Omental fat pad (tissue), 4 donors: Measurements from ENCODE around the gene C2orf92. TPM values are rescaled to one million over a fixed set of nuclear protein-coding genes. Genes with fewer than 3 reads are reported as not detected.

ENCODE experiments used
- ATAC-seq: fragments of 150-250 bp; one replicate; pipeline ENCODE4 v1.9.1; 2016; ENCODE audit warnings: mild to moderate bottlenecking, moderate library complexity; ENCODE audit not compliant: low FRiP score
- DNase-seq: peaks from one replicate; pipeline ENCODE4 v3.0.0-alpha.2; 2019; ENCODE audit warnings: low spot score
- total RNA-seq, 4 donors: library from RNA; depleted of rRNA; stranded (reverse); fragments of >200 nt; gene quantifications; one replicate each; pipeline ENCODE4 v1.1.0, GENCODE V29; 2016
- TF ChIP-seq, protein P1 (sequence below), 3 donors: fragments of 450-650 bp; IDR thresholded peaks; one replicate each; pipeline ENCODE4 v1.5.1; 2016 to 2017; ENCODE audit warnings: antibody characterized with exemption in 3 of 3, mild to moderate bottlenecking in 3 of 3, moderate library complexity in 2 of 3

Gene C2orf92
- total RNA-seq, 4 donors from 2014 or later: 4.8 to 17.8 (median 10.4) TPM

DNA sequence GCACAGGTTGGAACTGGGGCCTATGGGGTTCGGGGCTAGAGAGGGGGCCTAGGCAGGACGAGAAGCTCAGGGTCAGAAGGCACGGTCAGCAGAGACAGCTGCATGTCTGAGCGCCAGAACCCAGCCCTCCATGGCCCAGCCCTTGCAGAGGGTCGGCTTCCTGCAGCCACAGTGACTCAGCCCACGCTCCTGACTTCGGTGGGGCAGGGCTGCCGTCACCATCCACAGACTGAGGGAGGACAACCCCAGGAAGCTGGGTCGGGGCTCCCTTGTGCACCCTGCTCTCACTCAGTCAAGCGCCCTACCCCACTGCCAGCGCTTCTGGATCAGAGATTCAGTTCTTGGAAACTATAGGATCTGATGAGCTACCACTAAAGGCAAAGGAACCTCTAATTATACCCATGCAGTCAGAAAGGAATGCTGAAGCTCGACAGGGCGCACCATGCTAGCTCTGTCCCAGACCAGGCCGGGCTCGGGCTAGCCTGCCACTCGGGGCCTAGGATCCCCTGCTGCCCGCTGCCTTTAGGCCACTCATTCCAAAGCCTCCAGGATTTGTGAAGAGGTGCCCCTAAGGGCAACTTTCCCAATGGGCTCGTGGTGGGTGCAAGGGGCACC, 8.6 kb upstream of the C2orf92 start:
- TF ChIP-seq, protein P1, sequence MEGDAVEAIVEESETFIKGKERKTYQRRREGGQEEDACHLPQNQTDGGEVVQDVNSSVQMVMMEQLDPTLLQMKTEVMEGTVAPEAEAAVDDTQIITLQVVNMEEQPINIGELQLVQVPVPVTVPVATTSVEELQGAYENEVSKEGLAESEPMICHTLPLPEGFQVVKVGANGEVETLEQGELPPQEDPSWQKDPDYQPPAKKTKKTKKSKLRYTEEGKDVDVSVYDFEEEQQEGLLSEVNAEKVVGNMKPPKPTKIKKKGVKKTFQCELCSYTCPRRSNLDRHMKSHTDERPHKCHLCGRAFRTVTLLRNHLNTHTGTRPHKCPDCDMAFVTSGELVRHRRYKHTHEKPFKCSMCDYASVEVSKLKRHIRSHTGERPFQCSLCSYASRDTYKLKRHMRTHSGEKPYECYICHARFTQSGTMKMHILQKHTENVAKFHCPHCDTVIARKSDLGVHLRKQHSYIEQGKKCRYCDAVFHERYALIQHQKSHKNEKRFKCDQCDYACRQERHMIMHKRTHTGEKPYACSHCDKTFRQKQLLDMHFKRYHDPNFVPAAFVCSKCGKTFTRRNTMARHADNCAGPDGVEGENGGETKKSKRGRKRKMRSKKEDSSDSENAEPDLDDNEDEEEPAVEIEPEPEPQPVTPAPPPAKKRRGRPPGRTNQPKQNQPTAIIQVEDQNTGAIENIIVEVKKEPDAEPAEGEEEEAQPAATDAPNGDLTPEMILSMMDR (IDR thresholded peaks at IDR 0.05): no peak
- ATAC-seq: no peak
- no peak for DNase-seq

DNA sequence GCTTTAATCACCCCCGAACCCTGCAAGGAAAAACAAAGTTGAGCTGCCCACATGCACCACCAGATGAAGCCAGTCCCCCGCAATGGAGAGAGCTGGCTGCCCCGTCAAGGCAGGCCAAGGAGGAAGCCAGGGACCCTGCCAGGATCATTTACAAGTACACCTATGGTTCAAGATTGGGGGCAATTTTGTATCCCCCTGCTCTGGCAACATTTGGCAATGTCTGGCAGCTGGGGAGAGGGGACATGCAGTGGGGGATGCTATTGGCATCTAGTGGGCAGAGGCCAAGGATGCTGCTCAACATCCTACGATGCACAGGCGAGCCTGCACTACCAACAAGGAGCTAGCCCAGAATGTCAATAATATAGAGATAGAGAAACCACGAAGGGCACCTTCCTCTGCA, 7.6 kb upstream of the C2orf92 start:
- ATAC-seq (no peak), DNase-seq (no peak)
- TF ChIP-seq, protein P1 (IDR thresholded peaks at IDR 0.05): no peak

DNA sequence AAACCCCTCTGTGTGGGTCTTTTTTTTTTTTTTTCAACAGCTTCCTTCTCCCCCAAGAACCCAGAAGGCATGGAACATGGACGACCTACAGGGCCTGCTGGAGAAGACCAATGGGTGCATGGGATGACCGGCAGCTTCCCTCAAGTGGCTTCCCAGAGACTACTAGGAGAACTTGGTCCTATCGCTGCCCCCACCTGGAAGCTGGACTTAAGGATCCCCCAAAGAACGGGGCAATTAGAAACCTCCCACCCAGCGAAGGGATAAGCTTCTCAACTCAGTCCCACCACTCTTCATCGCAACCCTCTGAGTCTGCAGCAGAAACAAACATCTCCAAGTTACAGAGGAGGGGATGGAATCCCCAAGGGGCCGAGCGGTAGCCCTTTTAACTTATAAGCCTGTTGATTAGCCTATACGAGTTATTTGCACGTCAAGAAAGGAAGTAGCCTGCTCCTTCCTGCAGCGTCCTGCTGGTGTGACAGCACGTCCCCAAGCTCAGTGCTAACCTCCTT, 7.1 kb upstream of the C2orf92 start:
- TF ChIP-seq, protein P1 (IDR thresholded peaks at IDR 0.05): no peak
- ATAC-seq (no peak), DNase-seq (no peak)

DNA sequence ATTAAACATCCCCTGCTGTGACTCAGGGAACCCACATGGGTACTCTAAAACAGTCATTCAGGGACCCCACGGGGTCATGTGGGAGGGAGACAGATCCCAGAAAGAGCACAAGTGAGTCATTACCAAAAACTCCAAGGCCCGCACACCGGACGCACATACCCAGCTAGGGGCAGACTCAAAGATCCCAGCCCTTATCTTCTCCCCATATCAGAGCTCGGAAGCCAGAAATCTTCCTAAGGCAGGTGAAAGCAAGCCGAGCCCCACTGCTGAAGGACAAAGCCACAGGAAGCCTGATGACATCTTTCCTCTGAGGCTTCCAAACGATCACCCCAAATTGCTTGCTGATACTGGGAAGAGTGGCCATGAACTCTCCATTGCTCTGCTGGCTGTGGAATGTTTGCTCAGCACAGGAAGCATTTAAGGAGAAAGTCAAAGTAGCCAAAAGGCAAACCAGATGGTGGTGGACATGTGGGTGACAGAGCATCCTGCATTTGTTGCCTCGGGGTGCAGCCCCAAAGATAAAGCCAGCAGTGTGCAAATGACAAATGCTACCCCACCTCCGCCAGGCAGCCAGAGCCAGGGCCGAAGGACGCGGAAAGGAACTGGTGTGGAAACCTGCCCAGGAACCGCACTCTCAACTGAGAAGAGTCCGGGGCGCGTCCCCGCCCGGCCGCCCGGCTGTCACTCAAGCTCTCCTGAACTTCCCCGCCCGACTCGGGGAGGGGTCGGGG, 6.5 kb upstream of the C2orf92 start:
- ATAC-seq: peak; percentile 56
- DNase-seq: peak; percentile 62
- TF ChIP-seq, protein P1 (IDR thresholded peaks at IDR 0.05): no peak

DNA sequence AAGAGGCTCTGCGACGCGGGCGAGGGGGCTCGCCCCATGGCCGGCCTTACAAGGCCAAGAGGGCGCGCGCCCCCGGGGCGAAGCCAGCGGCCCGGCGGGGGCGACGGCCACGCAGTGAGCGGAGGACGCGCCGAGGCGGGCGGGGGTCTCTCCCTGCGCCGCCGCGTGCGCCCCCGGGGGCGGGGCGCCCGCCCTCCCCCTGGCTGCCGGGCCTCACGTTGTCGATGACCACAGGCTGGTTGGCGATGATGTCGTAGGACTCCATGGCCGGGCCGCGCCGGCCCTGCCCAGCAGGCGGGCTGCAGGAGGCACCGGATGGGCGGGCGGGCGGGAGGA, 5.9 kb upstream of the C2orf92 start:
- no peak for ATAC-seq
- DNase-seq: no peak
- TF ChIP-seq, protein P1 (IDR thresholded peaks at IDR 0.05): no peak

DNA sequence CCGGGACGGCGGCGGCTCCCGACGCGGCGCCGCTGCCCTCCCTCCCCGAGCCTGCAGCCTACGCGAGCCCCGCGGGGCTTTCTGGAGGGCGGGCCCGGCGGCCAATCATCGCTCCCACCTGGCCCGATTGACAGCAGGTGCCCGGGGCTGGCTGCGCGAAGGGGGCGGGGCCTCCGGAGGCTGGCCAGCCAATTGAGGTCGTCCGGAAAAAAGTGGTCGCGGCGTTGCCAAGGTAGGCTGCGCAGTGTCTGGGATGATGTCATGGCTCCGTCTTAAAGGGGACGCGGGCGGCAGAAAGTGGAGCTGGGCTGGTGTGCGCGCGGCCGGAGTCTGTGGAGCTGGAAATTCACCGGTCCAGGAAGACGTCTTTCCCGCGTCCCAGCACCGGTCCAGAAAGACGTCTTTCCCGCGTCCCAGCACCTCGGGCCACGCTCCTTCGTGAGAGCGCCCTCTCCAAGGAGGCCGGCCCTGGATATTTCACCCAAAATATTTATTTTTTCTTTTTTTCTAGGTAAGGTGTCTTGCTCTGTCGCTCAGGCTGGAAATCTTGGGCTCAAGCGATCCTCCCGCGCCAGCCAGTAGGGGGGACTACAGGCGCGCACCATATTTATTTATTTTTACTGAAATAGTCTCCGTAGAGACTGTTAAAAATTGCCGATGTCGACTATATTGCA, 5.4 kb upstream of the C2orf92 start, which contains the start of gene ACTR1B:
TSS of gene ACTR1B (minus strand) at position 83 of the 674 bp plus-strand sequence. CDS start 154 bp downstream, outside the sequence.
- ATAC-seq (peak; percentile 94), DNase-seq (peak; percentile 81)
- TF ChIP-seq, protein P1 (IDR thresholded peaks at IDR 0.05): no peak
